ENCODE measurements around the gene NUDT5.

DNA sequence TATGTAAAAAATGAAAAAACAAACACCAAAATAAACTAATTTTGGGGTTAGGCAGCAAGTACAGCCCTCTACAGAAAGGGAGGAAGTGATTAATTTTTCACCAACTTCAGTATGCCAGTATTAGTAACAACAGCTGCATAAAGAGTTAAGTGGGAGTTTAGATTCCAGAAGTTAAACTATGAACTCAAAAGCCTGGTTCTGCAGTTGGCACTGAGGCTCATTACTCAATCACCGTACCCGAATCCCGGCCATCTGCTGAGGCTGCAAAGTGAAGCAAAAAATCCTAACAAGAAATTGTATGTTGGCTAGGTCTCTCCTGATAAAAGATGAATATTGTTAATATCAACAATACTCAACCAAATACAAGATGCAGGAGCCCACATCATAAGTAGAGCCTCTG lies 4.0 kb downstream of the NUDT5 start:
- no peak for TF ChIP-seq CTCF (IDR thresholded peaks at IDR 0.05)
- no peak for TF ChIP-seq POLR2A (IDR thresholded peaks at IDR 0.05)
